ENCODE measurements around the gene NRXN3.

DNA sequence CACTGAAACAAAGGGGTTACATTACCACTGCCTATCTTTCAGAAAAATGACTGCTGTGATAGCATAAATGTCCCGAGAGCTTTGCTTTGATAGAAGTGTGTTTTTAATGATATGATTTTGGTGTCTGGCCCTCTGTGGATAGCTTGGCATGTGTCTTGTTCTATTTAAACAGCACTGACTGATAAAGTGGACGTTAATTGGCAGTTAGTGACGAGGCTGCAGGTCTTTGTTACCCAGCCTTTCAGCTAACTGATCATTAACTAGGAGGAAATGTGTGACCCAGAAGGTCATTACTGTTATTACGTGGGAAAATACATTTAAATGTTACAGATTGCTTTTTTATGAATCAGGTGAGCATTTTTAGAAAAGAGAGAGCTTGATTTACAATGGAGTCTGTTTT is 1612.9 kb downstream of the NRXN3 start:
- no peak for TF ChIP-seq ATF3 (IDR thresholded peaks at IDR 0.05)
- no peak for TF ChIP-seq TAF1 (conservative IDR thresholded peaks at IDR 0.05)
- TF ChIP-seq, protein P1, sequence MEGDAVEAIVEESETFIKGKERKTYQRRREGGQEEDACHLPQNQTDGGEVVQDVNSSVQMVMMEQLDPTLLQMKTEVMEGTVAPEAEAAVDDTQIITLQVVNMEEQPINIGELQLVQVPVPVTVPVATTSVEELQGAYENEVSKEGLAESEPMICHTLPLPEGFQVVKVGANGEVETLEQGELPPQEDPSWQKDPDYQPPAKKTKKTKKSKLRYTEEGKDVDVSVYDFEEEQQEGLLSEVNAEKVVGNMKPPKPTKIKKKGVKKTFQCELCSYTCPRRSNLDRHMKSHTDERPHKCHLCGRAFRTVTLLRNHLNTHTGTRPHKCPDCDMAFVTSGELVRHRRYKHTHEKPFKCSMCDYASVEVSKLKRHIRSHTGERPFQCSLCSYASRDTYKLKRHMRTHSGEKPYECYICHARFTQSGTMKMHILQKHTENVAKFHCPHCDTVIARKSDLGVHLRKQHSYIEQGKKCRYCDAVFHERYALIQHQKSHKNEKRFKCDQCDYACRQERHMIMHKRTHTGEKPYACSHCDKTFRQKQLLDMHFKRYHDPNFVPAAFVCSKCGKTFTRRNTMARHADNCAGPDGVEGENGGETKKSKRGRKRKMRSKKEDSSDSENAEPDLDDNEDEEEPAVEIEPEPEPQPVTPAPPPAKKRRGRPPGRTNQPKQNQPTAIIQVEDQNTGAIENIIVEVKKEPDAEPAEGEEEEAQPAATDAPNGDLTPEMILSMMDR (IDR thresholded peaks at IDR 0.05; ENCODE audit: low read depth, low read length, missing input control): no peak
